ENCODE results near the gene TFPI2. TPM values are rescaled to one million over a fixed set of nuclear protein-coding genes. Genes with fewer than 3 reads are reported as not detected.

The TFPI2 gene
- total RNA-seq, 1 donor from 2014 or later: 3.2 TPM

DNA sequence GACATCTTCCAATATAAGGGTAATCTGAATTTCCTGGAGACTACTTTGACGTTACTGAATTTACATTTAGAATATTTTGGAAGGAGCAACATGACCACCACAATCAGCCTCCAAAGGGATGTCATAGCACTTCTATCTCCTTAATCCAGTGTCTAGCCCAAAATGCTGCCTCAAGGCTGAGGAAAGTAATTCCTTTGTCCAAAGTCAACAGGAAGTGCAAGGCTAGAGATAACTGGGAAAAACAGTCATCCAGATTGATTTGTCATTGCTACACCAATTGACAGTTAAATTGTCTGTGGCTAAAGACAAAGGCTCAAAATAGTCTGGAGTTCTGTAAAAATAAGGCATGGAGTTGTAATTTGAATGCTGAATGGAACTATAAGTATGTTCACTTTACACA lies 3.9 kb upstream of the TFPI2 start:
- TF ChIP-seq, protein P1, sequence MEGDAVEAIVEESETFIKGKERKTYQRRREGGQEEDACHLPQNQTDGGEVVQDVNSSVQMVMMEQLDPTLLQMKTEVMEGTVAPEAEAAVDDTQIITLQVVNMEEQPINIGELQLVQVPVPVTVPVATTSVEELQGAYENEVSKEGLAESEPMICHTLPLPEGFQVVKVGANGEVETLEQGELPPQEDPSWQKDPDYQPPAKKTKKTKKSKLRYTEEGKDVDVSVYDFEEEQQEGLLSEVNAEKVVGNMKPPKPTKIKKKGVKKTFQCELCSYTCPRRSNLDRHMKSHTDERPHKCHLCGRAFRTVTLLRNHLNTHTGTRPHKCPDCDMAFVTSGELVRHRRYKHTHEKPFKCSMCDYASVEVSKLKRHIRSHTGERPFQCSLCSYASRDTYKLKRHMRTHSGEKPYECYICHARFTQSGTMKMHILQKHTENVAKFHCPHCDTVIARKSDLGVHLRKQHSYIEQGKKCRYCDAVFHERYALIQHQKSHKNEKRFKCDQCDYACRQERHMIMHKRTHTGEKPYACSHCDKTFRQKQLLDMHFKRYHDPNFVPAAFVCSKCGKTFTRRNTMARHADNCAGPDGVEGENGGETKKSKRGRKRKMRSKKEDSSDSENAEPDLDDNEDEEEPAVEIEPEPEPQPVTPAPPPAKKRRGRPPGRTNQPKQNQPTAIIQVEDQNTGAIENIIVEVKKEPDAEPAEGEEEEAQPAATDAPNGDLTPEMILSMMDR (IDR thresholded peaks at IDR 0.05; ENCODE audit: partially characterized antibody, unreplicated experiment): no peak

DNA sequence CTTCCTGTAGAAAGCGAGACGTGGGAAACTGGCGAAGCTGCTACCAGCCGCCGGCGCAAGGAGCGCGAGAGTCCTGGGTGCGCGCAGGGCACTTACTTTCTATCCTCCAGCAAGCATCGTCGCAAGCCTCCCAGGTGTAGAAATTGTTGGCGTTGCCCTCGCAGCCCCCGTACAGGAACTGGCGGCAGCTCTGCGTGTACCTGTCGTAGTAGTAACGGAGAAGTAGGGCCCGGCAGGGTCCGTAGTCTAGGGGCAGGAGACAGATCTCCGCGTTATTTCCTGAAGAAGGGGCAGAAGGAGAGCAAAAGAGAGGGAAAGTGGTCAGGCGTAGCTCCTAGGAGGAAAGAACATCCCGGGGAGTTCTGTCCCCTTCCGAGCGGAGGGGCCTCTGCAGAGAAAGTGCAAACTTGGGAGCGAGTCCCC lies 501 bp downstream of the TFPI2 start:
- Mint-ChIP-seq H3K4me1 (ENCODE audit: low read depth, unreplicated experiment) (peaks cover 4% of the 10 kb centered on the region), H3K27me3 (ENCODE audit: unreplicated experiment) (peaks cover 8% of the 10 kb centered on the region), H3K27ac (ENCODE audit: unreplicated experiment) (peak overlapping the region; percentile 57), H3K9me3 (ENCODE audit: unreplicated experiment) (peaks cover 2% of the 10 kb centered on the region), H3K36me3 (ENCODE audit: unreplicated experiment) (no peaks in the 10 kb centered on the region), H3K4me3 (ENCODE audit: unreplicated experiment) (peak overlapping the region; percentile 95)
- TF ChIP-seq, protein P1 (IDR thresholded peaks at IDR 0.05; ENCODE audit: partially characterized antibody, unreplicated experiment): no peak
- DNase-seq: peak; percentile 48

More for the DNA sequence above, 3.9 kb upstream of the TFPI2 start:
- Mint-ChIP-seq H3K27ac (ENCODE audit: unreplicated experiment) (no peak overlapping the region), H3K4me1 (ENCODE audit: low read depth, unreplicated experiment) (peaks cover 15% of the 10 kb centered on the region), H3K27me3 (ENCODE audit: unreplicated experiment) (peaks cover 7% of the 10 kb centered on the region), H3K36me3 (ENCODE audit: unreplicated experiment) (no peaks in the 10 kb centered on the region), H3K4me3 (ENCODE audit: unreplicated experiment) (no peak overlapping the region), H3K9me3 (ENCODE audit: unreplicated experiment) (peaks cover 2% of the 10 kb centered on the region)
- no peak for DNase-seq

DNA sequence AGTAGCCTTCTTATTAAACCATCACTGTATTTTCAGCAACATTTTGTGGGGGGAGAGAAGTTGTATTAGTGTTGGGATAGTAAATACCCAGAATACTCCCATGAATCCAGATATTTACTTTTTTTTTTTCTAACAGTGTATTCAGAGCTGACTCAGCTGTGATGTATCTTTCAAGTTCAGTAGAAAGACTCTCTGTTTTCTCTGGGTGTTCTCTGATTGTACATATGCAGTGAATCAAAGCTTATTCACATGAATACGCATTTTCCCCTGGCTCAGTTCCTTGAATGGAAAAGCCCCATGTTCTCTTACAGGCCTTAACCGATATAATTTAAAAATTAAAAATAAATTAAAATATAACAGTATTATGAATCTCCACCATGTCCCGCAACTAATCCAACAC lies 1.3 kb downstream of the TFPI2 start:
- no peaks in the 10 kb centered on the region for H3K36me3 Mint-ChIP-seq (ENCODE audit: unreplicated experiment)
- H3K4me3 Mint-ChIP-seq (ENCODE audit: unreplicated experiment): peak overlapping the region; percentile 95
- peaks cover 2% of the 10 kb centered on the region for H3K9me3 Mint-ChIP-seq (ENCODE audit: unreplicated experiment)
- peaks cover 8% of the 10 kb centered on the region for H3K27me3 Mint-ChIP-seq (ENCODE audit: unreplicated experiment)
- TF ChIP-seq, protein P1 (IDR thresholded peaks at IDR 0.05; ENCODE audit: partially characterized antibody, unreplicated experiment): no peak
- no peak for DNase-seq
- H3K4me1 Mint-ChIP-seq (ENCODE audit: low read depth, unreplicated experiment): no peaks in the 10 kb centered on the region
- H3K27ac Mint-ChIP-seq (ENCODE audit: unreplicated experiment): no peak overlapping the region

DNA sequence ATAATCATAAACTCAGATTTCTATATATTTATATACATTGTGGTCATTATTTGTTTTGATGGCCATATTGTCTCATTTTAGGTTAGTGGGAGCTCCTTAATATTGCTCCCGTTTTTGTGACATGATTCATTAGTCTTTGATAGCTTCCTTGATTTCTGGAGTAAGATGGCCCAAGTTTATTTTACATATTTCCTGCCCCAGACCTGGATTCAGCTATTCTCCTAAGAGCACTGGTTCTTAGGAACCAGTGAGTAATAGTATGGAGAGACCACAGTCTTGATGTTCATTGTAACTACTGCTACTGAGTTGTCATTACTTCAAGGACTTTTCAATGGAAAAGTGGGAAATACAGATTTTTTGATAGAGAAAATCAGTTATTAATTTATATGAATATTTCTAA lies 6.0 kb downstream of the TFPI2 start:
- H3K27me3 Mint-ChIP-seq (ENCODE audit: unreplicated experiment): peaks cover 1% of the 10 kb centered on the region
- no peak for DNase-seq

DNA sequence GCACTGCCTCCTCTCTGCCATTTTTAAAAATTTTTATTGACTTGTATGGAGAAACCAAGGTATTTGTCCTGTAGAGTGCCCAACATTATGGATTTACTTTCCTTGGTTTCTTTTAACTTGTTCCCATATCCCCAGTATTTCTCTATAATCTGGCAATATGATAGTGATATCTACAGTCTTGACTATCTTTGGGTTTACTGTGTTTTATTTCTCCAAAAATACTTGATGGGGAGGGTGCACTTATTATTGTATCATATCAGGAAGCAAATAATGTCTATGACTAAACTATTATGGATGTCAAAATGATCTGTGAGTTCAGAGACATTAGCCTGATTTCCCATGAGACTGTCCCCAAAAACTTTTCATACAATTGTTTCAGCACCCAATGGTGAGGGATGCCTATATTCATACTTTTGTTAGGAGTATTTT lies 6.6 kb downstream of the TFPI2 start:
- DNase-seq: no peak
- peaks cover 1% of the 10 kb centered on the region for H3K27me3 Mint-ChIP-seq (ENCODE audit: unreplicated experiment)
- H3K4me3 Mint-ChIP-seq (ENCODE audit: unreplicated experiment): no peak overlapping the region
- no peak overlapping the region for H3K27ac Mint-ChIP-seq (ENCODE audit: unreplicated experiment)
- H3K36me3 Mint-ChIP-seq (ENCODE audit: unreplicated experiment): peaks cover 8% of the 10 kb centered on the region
- TF ChIP-seq, protein P1 (IDR thresholded peaks at IDR 0.05; ENCODE audit: partially characterized antibody, unreplicated experiment): no peak
- no peaks in the 10 kb centered on the region for H3K4me1 Mint-ChIP-seq (ENCODE audit: low read depth, unreplicated experiment)
- H3K9me3 Mint-ChIP-seq (ENCODE audit: unreplicated experiment): no peaks in the 10 kb centered on the region

More for the DNA sequence above, 6.0 kb downstream of the TFPI2 start:
- Mint-ChIP-seq H3K27ac (ENCODE audit: unreplicated experiment) (no peak overlapping the region), H3K9me3 (ENCODE audit: unreplicated experiment) (no peaks in the 10 kb centered on the region), H3K4me3 (ENCODE audit: unreplicated experiment) (no peak overlapping the region), H3K36me3 (ENCODE audit: unreplicated experiment) (peaks cover 4% of the 10 kb centered on the region), H3K4me1 (ENCODE audit: low read depth, unreplicated experiment) (no peaks in the 10 kb centered on the region)
- TF ChIP-seq, protein P1 (IDR thresholded peaks at IDR 0.05; ENCODE audit: partially characterized antibody, unreplicated experiment): no peak

Data from glutamatergic neuron (in vitro differentiated cells).